NCI-H526 treated with DMSO at 0.1 percent for 48 hours (cell line): ENCODE data around the gene KIAA1210.
A peak's percentile ranks its signal among the peaks of the same experiment; 100 is the strongest.

ENCODE experiments used
- DNase-seq: peaks from one replicate; lab custom pipeline; 2025; lab: John Stamatoyannopoulos, UW

Gene KIAA1210

DNA sequence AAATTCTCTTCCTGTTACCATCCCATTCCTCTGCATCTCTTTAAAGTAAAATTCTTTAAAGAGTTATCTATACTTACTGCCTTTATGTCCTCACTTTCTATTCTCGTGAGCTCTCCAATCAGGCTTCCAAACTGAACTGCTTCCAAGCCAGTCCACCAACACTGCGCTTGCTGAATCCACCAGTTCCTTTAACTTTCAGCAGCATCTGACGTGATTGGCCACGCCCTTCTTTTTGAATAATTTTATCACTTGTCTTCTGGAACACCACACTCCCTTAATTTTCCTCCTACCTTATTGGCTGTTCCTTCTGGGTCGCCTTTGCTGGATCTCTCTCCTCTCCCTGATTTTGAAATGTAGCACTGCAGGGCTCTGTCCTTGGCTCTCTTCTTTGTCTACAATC is at the start of gene KIAA1210:
Gene KIAA1210 (minus strand): TSS at position 163 of the 400 bp plus-strand sequence. CDS start 4,170 bp downstream, outside the sequence.
- no peak for DNase-seq

DNA sequence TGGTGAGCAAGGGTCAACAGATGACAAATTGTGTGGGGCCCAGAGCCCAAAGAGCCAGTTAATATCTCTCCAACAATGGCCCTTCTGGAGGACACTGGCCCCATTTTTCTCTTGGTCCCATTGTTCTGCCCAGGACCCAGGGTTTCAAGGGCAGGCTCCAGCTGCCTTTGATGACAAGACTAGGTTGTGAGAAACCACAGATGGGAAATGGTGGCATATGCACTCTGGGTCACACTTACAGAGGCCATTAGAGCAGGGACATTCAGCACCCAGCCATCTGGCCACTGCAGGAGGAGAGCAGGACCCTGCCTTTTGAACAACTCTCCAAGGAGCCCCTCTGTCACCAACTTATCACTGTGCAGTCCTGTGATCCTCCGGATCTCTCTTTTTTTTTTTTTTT is 49.7 kb upstream of the KIAA1210 start:
- no peak for DNase-seq

DNA sequence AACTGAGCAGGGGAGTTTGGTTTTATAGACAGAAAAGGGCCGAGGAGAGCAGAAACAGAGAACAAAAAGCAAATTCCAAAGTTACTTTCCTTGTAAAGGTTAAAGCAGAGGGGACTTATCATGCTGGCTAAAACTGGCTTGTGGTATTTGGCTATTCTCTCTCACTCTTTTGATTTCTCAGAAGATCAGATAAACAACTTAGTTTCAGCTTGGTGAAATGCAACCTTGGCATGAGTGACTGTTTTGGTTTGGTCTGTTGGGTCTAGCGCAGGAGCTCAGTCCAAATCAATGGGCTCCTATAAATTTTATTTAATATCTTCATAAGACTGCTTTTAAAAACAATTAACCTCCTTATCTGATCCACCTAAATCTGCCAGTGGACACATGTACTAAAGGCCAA is 47.3 kb upstream of the KIAA1210 start:
- no peak for DNase-seq

DNA sequence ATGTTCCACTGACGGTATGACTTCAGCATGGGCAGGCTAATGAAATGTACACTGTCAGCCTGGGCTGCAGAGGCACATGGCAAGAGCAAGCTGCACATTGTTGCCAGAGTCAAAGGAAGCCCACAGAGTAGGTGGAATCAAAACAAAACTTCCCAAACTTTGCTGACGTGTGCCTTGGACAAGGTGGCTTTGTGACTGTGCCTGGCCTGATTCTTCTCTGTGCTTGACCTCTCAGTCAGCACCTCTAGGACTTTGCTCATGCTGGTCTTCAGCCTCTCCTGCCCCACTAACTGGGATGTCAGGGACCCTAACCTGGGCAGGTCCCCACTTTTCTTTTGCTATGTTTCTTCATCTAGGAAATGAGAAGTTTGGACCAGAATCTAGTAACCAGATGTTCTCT is 40.5 kb upstream of the KIAA1210 start:
- DNase-seq, result no peak

DNA sequence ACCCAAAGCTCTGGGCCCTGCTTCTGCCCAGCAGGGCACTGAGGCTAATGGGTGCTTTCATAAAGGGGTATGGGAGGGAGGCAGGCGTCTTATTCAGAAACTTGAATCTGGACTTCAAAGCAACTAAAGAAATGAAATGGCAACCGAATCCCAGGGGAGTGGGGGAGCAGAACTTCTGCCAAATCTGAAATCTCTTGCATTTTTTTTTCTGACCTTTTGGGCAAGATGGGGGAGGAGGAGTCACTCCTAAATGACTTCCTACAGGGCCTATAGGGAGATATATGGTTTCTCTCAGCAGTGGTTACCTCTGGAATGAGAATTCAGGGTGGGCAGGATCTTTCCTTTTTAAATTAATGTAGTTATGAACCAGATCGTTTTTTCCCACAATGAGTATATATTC is 30.6 kb upstream of the KIAA1210 start:
- DNase-seq, result no peak

DNA sequence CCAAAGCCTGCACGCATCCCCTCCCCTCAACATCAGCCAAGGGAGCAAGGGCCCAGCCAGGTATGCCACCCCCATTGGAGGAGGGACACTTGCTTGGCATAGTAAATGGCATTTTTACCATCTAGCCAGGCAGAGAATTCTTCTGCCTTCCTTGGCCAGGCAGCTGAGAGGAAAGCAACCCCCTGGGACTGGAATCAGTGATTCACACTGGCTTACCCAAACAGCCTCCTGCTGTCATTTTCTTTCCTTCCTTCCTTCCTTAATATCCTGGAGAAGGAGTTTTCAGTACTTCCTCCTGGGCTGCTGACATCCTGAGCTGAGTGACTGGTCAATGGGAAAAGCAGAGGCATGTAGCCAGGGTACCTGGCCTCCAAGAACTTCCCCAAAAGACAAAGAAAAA is 28.6 kb upstream of the KIAA1210 start:
- no peak for DNase-seq

DNA sequence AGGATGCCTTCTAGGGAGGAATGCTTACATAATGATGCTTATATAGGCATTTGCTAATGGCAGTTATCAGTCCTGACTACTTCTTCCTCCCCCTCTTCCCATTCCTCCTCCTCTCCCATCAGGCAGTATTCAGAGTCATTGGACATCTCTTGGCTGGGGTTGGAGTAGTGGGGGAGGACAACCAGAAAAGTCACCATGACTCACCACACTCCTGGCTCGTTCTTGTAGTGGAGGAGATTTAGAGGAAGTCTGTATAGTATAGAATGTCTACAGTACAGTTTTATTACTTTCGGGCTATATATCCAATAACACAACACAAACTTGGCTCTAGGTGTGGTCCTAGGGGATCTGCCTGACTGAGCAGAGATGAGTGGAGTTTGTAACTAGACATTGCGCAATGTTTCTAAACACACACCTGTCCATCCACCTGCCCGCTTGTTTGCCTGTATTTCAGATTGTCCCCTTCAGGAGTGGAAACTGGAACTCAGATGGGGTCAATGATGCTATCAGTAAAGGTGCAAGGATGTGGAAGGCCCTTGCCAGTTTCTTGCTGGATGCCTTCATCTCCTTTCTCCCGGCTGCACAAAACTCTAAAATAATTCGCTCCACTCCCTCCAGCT is 27.9 kb upstream of the KIAA1210 start:
- no peak for DNase-seq

DNA sequence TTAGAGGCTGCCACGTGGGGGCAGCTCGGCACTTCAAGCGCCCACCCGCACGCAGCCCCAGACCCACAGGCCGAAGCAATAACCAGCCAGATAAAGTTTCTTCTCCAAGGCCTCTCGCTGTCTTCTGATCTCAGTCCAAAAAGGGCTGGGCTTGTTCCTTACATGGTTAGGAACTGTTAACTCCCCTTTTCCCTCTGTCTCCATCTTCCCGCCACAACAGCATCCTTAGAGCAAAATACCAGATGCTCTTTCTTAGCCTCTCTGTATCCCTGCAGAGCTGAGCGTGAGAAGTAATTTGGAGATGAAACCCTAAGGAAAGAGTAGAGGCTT is 23.4 kb upstream of the KIAA1210 start:
- no peak for DNase-seq

DNA sequence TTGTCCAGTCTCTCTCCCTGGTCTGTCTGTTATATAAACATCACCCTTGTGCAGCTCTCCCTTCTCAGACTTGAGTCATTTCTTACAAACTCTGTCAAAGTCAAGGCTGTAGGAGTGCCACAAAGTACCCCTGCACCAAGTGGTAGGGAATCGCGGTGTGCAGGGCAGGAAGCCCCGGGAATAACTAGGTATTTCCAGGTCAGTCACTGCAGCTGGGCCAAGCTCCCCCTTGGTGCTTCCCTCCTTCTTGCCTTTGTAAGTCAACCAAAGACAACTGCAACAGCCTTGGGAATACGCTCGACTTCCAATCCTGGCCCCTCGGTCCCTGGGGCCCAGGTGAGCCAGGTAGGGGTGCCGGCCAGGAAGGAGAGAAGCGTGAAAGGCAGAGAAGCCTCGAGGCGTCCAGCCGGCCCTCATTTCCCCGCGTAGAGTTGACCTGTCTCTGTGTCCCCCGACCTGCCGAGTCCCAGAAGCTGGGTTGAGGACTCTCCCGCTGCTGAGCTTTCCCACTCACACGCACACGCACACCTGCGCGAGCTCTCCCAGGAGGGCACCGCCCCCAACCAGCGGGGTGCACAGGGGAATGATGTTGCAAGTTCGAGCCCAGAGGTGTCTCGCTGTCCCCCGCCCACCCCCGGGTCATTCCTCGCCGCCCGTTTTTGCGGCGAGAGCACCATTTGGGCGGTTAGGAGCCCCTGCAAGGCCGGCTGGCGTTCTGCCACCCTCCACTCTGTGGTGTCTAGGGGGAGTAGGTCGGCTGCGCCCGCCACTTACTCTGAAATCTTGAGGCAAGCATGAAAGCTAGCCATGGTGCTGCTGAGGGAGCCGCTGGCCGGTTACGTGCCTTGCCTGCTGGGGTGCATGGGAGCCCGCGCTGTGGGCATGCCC is 22.8 kb upstream of the KIAA1210 start:
- DNase-seq, result no peak

DNA sequence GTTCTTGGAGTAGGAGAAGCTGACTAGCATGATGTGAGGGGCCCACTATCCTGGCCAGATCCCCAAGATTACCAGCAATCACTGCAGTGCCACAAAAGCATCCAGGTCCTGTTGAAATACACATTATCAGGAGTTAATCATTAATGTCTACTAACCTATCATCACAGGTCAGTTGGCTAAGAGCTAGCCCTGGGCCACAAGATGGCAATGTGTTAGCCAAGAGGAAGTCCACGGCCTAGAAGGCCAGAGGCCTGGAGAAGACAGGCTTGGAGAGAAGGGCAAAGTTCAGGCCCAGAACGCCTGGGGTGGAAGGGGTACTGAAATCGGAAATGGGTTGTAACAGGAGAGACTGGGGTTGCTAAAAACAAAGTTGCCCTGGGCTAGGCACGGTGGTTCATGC is 19.9 kb upstream of the KIAA1210 start:
- no peak for DNase-seq

DNA sequence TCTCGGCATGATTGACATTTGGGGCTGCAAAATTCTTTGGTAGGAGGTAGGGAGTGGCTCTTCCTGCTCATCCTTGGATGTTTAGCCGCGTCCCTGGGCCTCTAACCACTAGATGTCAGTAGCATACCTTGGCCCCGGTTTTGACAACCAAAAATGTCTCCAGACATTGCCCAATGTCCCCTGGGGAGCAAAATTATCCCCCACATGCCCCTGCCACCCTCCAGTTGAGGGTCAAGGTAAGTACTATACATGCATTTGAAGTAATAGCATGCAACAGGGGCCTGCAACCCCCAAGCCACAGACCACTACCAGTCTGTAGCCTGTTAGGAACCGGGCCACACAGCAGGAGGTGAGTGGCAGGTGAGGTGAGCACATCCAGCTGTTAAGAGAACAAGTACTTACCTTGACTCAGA is 17.6 kb upstream of the KIAA1210 start:
- no peak for DNase-seq

DNA sequence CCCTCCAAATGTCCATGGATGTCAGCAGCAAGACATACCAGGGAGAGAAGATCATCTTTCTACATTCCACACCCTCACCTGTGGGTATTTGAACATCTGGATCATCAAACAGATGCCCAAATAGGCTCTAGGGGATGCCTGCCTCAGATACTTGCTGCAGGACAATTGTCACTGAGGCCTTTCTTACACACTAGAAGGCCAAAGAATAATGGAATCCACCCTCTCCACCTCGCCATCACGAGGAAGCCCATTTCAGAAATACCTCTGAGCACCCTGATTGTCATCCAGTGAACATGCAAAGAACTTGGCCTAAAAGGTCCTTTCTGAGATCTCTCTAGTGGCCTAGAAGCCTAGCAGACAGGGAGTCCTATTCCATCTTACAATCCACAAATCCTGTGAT is 6.9 kb upstream of the KIAA1210 start:
- DNase-seq, result no peak

DNA sequence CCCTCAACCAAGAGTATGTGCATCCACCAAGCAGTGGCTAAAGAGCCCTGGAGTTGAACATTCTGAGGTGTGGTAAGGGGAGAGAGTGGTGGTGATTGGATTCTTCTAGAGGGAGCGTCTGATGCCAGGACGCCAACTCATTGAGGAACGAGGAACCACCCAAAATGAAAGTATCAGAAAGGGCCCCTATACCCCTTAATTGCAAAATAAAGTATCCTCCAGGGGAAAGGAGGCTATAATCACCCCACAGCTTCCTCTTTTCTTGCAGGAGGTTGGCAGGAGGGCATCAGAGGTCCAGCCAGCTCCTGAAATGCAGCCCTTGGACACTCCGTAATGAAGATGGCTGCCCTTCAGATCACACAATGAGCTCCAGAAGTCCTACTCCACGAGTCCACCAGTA is 5.3 kb upstream of the KIAA1210 start:
- DNase-seq, result no peak

DNA sequence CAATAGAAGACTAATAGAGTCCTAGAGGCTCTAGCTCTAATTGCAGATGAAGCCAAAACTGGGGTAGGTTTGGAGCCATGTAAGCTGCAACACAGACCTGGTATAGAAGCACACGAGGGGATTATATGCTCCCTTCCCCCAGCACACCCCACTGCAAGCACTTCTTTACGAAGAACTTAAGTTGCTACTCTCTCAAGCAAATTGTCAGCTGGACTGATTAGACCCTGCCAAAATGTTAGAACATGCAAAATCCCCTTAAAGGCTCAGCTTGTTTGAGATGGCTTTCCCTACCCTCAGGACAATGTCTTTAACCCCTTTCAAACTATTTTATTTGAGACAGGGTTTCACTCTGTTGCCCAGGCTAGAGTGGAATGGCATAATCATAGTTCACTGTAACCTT is 4.7 kb upstream of the KIAA1210 start:
- DNase-seq, result no peak

DNA sequence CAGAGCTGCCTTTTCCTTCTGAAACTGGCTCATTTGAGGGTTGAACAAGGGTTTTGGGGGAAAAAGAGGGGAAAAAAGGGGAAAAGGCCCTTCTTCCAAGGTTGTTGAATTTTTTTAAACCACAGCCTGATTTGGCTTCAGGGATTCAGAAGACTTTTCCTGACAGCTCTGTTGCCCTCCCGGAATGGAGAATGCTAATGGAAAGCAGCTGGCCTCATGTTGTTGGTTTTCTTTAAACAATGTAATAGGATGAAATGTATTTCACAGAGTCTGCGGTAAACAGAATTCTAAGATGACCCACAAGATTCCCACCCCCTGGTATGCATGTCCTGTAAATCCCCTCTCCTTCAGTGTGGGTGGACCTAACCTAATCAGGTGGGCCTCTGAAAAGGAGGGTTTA is 3.3 kb upstream of the KIAA1210 start:
- DNase-seq, result no peak

DNA sequence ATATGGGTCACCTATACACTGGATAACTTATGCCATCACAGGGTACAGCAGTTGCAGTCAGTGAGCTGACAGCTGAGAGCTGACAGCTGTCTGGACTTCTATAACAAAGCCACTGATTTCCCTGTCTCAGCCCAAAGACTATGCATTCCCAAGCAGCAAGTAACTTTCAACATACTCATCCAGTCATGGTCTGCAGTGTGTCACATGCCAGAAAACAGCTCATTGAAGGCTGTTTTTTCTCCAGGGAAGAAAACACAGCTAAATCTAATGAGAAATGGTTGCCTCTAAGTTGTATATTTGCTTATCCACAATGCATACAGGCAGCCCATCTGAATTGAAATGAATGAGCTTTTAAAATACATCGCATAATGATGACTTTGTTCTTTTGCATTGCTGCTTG is 6.3 kb downstream of the KIAA1210 start:
- DNase-seq, result no peak

DNA sequence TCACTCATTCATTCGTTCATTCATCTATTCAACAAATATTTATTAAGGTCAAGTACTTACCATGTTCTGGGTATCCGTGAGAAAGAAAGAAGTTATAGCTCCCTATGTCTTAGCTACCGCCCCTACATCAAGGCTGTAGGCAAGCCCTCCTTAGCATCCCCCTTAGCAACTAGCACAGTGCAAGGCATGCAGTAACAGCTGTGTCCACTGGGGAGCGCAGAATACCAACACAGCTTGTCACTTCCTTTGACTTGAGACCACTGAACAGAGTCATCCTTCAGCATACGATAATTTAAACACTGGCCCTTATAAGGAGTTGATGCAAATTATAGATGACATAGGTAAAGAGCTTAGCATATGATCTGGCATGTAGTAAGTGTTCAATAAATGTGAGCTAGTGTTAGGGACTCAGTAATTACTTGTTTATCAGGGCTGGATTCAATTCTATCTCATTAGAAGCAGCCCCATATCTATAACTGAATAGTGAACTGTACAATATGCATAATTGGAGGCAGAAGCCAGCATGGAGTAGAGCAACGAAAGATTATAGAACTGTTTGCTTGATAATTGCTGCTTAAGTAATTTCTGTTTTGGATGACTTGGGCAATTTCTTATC is 8.7 kb downstream of the KIAA1210 start:
- DNase-seq, result peak; percentile 56

DNA sequence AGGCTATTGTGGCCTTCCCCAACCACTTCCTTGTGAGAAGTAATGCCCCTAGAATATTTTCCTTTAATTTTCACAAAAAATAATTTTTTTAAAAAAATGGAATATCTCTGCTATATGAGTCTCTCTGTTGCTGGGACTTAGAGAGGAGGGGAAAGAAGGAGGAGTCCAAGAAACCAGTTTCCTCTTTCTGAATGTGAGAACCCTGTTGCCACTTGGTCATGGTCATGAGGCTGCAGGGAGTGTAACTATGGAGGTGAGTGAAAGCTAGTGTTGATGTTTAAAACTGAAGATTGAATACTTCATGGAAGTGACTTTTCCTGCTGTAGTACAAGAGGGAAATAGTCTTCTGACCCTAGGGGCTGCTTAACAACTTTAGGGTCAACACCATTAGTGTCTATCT is 20.4 kb downstream of the KIAA1210 start:
- no peak for DNase-seq

DNA sequence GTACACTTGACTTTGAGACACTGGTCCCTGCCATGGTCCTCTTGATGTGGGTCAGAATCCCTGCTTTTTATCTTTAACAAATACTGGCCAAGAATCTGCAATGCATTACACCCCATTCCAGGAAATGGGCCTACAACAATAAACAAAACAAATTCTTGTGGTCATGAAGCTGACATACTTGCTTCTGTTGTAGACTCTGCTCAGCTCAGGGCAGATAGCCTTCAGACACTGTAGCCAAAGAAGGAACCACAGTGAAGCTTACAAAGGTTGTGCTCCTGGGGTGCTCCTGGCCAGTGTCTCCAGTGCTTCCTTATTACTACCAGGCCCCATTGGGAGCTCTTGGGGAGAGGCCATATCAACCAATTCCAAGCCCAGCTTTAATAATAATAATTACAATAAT is 21.8 kb downstream of the KIAA1210 start:
- DNase-seq, result no peak

DNA sequence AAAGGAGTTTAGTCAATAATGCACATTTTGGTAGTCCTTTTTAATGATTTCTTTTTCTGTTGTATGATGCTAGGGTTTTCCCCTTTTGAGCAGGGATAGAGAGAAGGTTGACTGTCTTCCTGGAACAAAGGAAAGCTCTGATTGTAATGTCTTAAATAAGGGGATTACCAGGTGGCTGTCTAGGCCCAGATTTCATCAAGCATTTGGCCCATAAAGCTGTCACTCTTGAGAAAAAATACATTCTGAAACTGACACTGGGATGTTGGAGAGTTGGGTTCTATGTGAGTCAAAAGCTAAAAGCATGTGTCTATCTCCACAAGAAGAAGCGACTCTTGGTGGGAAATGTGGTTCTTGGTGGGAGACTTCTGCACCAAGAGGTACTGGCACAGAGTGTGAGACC is 26.4 kb downstream of the KIAA1210 start:
- DNase-seq, result no peak

DNA sequence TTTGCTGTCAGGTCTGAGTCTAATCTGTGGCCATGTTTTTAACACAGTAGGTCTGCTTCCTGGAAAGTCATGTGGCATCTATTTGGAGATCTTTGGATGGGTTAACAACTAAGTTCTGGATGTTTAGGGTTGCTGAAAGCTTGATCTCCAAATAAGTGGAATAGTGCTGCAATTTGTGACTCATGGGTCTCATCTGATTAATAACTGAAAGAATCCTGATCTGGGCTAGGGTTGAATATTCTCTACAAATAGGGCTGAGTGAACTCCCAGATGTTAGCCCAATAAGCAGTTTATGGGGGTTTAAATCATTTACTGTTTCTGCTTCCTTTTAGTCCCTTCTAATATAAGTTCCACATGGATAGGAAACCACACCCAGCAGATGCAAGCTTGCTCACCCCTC is 31.7 kb downstream of the KIAA1210 start:
- no peak for DNase-seq

DNA sequence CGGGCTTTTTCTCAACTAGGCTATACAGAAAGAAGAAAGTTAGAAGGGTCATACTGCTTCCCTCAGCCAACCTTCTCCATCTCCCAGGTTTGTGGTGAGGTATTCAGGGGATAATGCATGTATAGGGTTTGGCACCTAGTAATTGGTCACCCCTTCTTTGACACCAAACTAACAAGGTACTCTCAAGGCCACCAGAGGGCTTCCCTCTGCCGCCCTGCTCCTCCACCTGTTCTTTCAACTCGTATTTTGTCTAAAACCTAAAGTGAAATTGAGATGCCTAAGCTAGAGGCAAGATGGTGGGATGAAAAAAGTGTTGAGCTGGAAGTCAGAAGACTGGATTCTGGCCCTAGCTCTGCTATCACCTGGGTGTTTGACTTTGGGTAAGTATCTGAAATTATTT is 32.8 kb downstream of the KIAA1210 start:
- DNase-seq, result no peak

DNA sequence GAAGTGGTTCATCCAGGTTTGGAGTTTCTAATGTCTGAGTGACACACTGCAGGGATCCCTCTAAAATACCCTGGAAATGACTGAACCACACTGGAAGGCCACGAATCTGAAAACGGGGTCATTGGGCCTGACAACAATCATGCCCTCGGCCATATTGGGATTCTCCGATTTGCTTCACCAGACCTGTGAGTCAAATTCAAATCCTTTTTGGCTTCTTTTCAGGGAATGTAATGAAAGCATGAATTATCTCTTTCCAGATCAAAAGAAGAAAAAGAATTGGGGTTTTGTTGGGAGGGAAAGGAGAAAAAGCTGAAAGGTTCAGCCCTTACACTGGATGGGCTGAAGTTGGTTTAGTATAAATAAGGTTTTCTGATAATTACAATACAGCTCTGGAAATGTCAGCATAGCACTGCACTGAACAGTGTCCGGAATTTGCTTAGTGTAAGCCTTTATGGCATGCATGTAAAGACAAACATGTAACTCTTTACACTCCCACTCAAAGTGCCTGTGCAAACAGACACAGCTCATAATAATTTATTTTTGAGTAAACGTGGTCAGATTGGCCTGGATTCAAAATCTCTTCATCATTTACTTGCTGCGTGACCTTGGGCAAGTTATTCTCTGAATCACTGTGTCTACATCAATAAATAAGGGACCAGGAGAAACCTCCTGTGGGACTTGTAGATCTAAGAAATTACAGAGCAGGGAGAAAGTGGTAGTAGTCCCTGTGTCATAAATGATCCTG is 33.4 kb downstream of the KIAA1210 start:
- DNase-seq, result no peak
